Panc1 (cell line): ENCODE data around the gene EGR4. TPM values are rescaled to one million over a fixed set of nuclear protein-coding genes. Genes with fewer than 3 reads are reported as not detected.

Experiments
- ATAC-seq: fragments of 200-7000 bp; cut with Tn5 transposase; 2 replicates; pipeline ENCODE4 v1.9.1; 2020; ENCODE audit warnings: mild to moderate bottlenecking, moderate library complexity
- BruUV-seq: library from RNA; stranded (reverse); fragments of 400-500 nt; replicated peaks from 2 replicates; lab custom pipeline; 2021; lab: Mats Ljungman, UMichigan
- CTCF ChIA-PET: fragments of 300-600 bp; sonication (Branson Sonifier 250); formaldehyde crosslinking; loops from one replicate; lab custom pipeline; 2022; ENCODE audit warnings: antibody characterized with exemption; lab: Charles Lee
- POLR2A ChIA-PET: fragments of 300-600 bp; sonication (Branson Sonifier 250); formaldehyde crosslinking; loops from one replicate; lab custom pipeline; 2022; ENCODE audit warnings: antibody characterized with exemption; lab: Charles Lee
- DNase-seq: peaks from one replicate; pipeline ENCODE4 v3.0.0-alpha.2; 2010; ENCODE audit warnings: low read depth, low spot score
- H3K27ac ChIP-seq: 2 replicates; pipeline ENCODE4 v1.5.1; 2011; ENCODE audit warnings: mild to moderate bottlenecking, low read length, inconsistent platforms
- H3K27me3 ChIP-seq: fragments of 200-500 bp; sonication (Bioruptor generic); 2 replicates; pipeline ENCODE4 v1.6.0; 2014; ENCODE audit warnings: low read length, inconsistent platforms; ENCODE audit not compliant: control insufficient read depth, insufficient read depth
- H3K36me3 ChIP-seq: fragments of 200-500 bp; sonication (Bioruptor generic); 2 replicates; pipeline ENCODE4 v1.5.1; 2014; ENCODE audit warnings: inconsistent platforms, mild to moderate bottlenecking, low read length, moderate library complexity; ENCODE audit not compliant: control insufficient read depth, insufficient read depth
- H3K4me1 ChIP-seq: 2 replicates; pipeline ENCODE4 v1.5.1; 2011; ENCODE audit warnings: inconsistent platforms, mild to moderate bottlenecking, low read length, moderate library complexity; ENCODE audit not compliant: control insufficient read depth, insufficient read depth
- H3K4me3 ChIP-seq, 2 experiments: 2 replicates each; pipeline ENCODE4 v1.5.1; 2011 to 2012; ENCODE audit warnings: low read depth in 2 of 2, low read length in 2 of 2, mild to moderate bottlenecking in 2 of 2, inconsistent platforms in 1 of 2, moderate library complexity in 1 of 2
- H3K9me3 ChIP-seq: fragments of 200-500 bp; sonication (Bioruptor generic); 2 replicates; pipeline ENCODE4 v1.5.1; 2014; ENCODE audit warnings: low read depth, mild to moderate bottlenecking, inconsistent platforms, low read length, moderate library complexity; ENCODE audit not compliant: control insufficient read depth, insufficient read depth
- POLR2AphosphoS5 ChIP-seq: IDR thresholded peaks from 2 replicates; pipeline ENCODE4 v1.6.1; 2012; ENCODE audit warnings: mild to moderate bottlenecking, low read depth, low read length, moderate library complexity
- SIN3A ChIP-seq: IDR thresholded peaks from 2 replicates; pipeline ENCODE4 v1.6.1; 2012; ENCODE audit warnings: low read depth, mild to moderate bottlenecking, low read length, moderate library complexity, borderline replicate concordance; ENCODE audit not compliant: insufficient read depth
- TCF7L2 ChIP-seq: IDR thresholded peaks from 2 replicates; pipeline ENCODE4 v1.6.1; 2011; ENCODE audit warnings: mild to moderate bottlenecking, low read depth, low read length, inconsistent platforms
- in situ Hi-C: cut with HindIII; loops from 2 replicates; pipeline ENCODE4 v1.10.0; 2016; ENCODE audit warnings: low sequenced_read_pairs, low pct_unique_long_range_greater_than_20kb
- intact Hi-C: fragments of 100-400 bp; cut with micrococcal nuclease; formaldehyde crosslinking; loops from one replicate; pipeline ENCODE4 v1.10.0; 2022; ENCODE audit not compliant: unreplicated experiment
- total RNA-seq: library from RNA; stranded (reverse); gene quantifications from one replicate; pipeline ENCODE4 v1.2.1, GENCODE V29; 2021; ENCODE audit not compliant: unreplicated experiment
- TF ChIP-seq, protein P1 (sequence below): fragments of 450-650 bp; IDR thresholded peaks from 2 replicates; pipeline ENCODE4 v1.5.1; 2017; ENCODE audit warnings: mild to moderate bottlenecking
- TF ChIP-seq, protein P2 (sequence below), 2 experiments: IDR thresholded peaks; 2 replicates each; pipeline ENCODE4 v1.6.1; 2011 to 2012; ENCODE audit warnings: low read depth in 2 of 2, control low read depth in 1 of 2, low read length in 1 of 2, mild to moderate bottlenecking in 1 of 2, moderate library complexity in 1 of 2; ENCODE audit not compliant: insufficient read depth in 1 of 2

The EGR4 gene
- total RNA-seq, 1 experiment from 2014 or later = 0.08 TPM

DNA sequence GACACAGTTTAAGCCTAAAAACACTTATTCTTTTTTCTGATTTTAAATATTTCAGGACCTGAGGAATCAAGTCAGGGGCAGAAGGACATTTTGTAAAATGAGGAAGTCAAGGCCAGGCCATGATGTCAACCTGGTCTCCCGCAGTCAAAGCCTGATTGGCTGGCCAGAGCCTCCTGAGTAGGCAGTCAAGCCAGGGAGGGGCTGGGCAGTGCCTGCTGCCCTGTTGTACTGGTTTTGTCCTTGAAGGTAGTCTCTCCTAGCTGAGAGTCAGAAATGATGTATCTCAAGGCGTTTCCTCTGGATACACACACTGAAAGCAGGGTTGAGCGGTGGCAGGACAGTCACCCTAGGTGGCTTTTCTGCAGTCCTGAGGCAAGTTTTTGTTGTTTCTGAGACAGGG lies 39.4 kb downstream of the EGR4 start:
- H3K27ac ChIP-seq = no peak overlapping the region
- ChIA-PET CTCF (no interaction called here), POLR2A (interaction anchor here (0.6 to 1.2 kb wide), 2 partner anchors 21 to 70 kb away, joined by 4 to 10 read pairs; partner anchors contain the start of gene PRADC1)
- intact Hi-C loops (no loop called here), in situ Hi-C loops (no loop called here)
- peaks cover 15% of the 10 kb centered on the region for H3K36me3 ChIP-seq
- no peaks in the 10 kb centered on the region for H3K27me3 ChIP-seq
- TF ChIP-seq, protein P1, sequence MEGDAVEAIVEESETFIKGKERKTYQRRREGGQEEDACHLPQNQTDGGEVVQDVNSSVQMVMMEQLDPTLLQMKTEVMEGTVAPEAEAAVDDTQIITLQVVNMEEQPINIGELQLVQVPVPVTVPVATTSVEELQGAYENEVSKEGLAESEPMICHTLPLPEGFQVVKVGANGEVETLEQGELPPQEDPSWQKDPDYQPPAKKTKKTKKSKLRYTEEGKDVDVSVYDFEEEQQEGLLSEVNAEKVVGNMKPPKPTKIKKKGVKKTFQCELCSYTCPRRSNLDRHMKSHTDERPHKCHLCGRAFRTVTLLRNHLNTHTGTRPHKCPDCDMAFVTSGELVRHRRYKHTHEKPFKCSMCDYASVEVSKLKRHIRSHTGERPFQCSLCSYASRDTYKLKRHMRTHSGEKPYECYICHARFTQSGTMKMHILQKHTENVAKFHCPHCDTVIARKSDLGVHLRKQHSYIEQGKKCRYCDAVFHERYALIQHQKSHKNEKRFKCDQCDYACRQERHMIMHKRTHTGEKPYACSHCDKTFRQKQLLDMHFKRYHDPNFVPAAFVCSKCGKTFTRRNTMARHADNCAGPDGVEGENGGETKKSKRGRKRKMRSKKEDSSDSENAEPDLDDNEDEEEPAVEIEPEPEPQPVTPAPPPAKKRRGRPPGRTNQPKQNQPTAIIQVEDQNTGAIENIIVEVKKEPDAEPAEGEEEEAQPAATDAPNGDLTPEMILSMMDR = no peak
- no peak for TF ChIP-seq SIN3A
- TF ChIP-seq, protein P2, sequence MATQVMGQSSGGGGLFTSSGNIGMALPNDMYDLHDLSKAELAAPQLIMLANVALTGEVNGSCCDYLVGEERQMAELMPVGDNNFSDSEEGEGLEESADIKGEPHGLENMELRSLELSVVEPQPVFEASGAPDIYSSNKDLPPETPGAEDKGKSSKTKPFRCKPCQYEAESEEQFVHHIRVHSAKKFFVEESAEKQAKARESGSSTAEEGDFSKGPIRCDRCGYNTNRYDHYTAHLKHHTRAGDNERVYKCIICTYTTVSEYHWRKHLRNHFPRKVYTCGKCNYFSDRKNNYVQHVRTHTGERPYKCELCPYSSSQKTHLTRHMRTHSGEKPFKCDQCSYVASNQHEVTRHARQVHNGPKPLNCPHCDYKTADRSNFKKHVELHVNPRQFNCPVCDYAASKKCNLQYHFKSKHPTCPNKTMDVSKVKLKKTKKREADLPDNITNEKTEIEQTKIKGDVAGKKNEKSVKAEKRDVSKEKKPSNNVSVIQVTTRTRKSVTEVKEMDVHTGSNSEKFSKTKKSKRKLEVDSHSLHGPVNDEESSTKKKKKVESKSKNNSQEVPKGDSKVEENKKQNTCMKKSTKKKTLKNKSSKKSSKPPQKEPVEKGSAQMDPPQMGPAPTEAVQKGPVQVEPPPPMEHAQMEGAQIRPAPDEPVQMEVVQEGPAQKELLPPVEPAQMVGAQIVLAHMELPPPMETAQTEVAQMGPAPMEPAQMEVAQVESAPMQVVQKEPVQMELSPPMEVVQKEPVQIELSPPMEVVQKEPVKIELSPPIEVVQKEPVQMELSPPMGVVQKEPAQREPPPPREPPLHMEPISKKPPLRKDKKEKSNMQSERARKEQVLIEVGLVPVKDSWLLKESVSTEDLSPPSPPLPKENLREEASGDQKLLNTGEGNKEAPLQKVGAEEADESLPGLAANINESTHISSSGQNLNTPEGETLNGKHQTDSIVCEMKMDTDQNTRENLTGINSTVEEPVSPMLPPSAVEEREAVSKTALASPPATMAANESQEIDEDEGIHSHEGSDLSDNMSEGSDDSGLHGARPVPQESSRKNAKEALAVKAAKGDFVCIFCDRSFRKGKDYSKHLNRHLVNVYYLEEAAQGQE (IDR thresholded peaks at IDR 0.05; ENCODE audit: insufficient read depth in 1 of 2, low read depth in 2 of 2, low read length in 1 of 2) = no peak
- TF ChIP-seq POLR2AphosphoS5 = no peak
- TF ChIP-seq TCF7L2 = no peak
- no TSS peak for BruUV-seq
- H3K4me3 ChIP-seq = no peak overlapping the region
- H3K4me1 ChIP-seq = no peaks in the 10 kb centered on the region
- DNase-seq (no peak), ATAC-seq (no peak)
- no peaks in the 10 kb centered on the region for H3K9me3 ChIP-seq

- Histone ChIP-seq H3K4me1 (no peaks in the 10 kb centered on the region), H3K27ac (no peak overlapping the region), H3K36me3 (peaks cover 18% of the 10 kb centered on the region), H3K27me3 (no peaks in the 10 kb centered on the region), H3K4me3 (no peak overlapping the region), H3K9me3 (no peaks in the 10 kb centered on the region)
- ChIA-PET CTCF (no interaction called here), POLR2A (no interaction called here)
- TF ChIP-seq, protein P2 (IDR thresholded peaks at IDR 0.05; ENCODE audit: insufficient read depth in 1 of 2, low read depth in 2 of 2, low read length in 1 of 2) = no peak
- TF ChIP-seq POLR2AphosphoS5 (no peak), TCF7L2 (no peak), SIN3A (no peak)
- TF ChIP-seq, protein P1 = no peak
- intact Hi-C loops (no loop called here), in situ Hi-C loops (no loop called here)
- no TSS peak for BruUV-seq
- DNase-seq (no peak), ATAC-seq (no peak)
These were observed 39.9 kb downstream of the EGR4 start for GRCh38 chr2:73253400-73253799.
